D721Med (cell line): Measurements from ENCODE around the gene SLC16A11.

ENCODE experiments used
- DNase-seq: peaks from one replicate; pipeline ENCODE4 v3.0.0; 2011; ENCODE audit warnings: low spot score; ENCODE audit not compliant: insufficient read length
- FAIRE-seq: peaks from 2 replicates; lab custom pipeline; 2011; peaks lifted over from hg19 to GRCh38; lab: Jason Lieb, UNC
- TF ChIP-seq, protein P1 (sequence below): IDR thresholded peaks from 2 replicates; pipeline ENCODE4 v1.5.1; 2012; ENCODE audit warnings: mild to moderate bottlenecking, control low read depth; ENCODE audit not compliant: insufficient read depth; ENCODE audit errors: missing control alignments

Gene SLC16A11

GRCh38 chr17:7018331-7018964 is 25.4 kb downstream of the SLC16A11 start:
- DNase-seq (no peak), FAIRE-seq (no peak)
- TF ChIP-seq, protein P1, sequence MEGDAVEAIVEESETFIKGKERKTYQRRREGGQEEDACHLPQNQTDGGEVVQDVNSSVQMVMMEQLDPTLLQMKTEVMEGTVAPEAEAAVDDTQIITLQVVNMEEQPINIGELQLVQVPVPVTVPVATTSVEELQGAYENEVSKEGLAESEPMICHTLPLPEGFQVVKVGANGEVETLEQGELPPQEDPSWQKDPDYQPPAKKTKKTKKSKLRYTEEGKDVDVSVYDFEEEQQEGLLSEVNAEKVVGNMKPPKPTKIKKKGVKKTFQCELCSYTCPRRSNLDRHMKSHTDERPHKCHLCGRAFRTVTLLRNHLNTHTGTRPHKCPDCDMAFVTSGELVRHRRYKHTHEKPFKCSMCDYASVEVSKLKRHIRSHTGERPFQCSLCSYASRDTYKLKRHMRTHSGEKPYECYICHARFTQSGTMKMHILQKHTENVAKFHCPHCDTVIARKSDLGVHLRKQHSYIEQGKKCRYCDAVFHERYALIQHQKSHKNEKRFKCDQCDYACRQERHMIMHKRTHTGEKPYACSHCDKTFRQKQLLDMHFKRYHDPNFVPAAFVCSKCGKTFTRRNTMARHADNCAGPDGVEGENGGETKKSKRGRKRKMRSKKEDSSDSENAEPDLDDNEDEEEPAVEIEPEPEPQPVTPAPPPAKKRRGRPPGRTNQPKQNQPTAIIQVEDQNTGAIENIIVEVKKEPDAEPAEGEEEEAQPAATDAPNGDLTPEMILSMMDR: no peak

DNA sequence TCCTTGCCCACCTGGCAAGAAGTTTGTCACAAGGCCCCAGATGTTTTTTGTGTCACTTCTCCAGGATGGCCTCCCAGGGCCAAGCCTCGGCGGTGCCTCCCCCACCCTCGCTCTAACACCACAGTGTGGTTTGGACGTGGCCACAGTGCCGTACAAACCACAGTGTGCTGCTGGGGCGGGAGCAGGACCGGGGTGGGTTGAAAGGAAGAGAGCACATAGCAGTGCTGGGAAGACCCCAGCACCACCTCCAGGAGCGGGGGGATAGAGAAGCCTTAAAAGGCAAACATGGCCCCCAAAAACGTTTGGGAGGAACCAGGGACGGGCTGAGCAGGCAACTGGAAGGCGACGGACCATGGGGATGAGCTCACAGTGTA is 26.1 kb downstream of the SLC16A11 start:
- TF ChIP-seq, protein P1: no peak
- no peak for FAIRE-seq
- DNase-seq: no peak

DNA sequence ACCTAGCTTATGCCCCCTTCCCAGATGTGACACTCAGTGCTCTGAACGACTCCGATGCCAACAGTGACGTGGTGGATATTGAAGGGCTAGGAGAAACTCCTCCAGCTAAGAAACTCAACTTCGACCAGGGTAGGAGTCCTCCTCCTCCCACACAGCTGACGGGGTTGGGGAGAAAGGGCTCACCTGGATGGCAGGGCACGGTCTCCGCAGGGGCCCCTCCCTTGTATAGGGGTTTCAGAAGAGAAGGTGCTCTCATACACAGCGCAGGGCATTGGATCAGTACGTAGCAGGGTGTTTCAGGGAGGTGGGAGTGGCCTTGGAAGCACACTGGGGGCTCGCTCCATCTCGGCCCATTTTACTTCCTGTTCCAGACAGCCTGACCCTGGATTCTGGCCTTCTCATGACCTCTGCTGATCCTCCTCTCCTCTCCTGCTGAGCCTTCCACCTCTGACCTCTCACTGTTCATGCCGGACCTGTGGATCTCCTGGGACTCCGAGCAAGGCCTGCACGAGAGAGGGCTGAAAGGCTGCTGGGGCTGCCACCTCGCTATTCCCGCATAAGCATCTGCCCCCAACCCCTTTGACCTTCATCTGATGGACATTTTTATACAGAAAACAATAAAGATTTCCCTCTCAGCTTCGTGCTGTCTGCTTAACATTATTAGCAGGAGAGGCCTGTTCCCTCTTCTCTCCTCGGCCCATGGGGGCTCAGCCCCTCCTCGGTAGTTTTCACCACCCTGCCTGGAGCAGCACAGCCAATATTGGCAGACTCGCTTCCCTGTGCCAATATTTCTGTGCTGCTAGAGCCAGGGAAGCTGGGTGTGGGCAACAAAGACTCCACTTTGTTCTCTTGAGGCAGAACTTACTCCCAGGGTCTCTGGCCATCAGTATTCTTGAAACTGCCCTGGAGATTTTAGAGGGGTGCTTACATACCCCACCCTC is 26.7 kb downstream of the SLC16A11 start:
- TF ChIP-seq, protein P1: no peak
- no peak for FAIRE-seq
- DNase-seq: no peak

DNA sequence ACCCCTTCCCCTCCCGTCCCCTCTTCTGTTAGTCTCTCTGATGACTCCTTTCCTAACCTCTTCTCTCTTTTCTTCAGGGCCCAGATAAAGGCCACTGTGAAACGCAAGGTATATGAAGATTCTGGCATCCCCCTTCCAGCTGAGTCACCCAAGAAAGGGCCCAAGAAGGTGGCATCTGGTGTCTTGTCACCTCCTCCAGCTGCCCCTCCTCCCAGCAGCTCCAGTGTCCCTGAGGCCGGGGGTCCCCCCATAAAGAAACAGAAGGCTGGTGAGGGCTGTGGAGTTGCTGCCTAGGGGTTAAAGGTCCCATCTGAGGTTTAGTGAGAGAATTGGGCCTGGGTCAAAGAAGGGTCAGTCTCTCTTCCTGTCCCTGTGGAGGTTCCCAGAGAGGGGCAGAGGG is 27.5 kb downstream of the SLC16A11 start:
- TF ChIP-seq, protein P1: no peak
- DNase-seq (no peak), FAIRE-seq (no peak)

DNA sequence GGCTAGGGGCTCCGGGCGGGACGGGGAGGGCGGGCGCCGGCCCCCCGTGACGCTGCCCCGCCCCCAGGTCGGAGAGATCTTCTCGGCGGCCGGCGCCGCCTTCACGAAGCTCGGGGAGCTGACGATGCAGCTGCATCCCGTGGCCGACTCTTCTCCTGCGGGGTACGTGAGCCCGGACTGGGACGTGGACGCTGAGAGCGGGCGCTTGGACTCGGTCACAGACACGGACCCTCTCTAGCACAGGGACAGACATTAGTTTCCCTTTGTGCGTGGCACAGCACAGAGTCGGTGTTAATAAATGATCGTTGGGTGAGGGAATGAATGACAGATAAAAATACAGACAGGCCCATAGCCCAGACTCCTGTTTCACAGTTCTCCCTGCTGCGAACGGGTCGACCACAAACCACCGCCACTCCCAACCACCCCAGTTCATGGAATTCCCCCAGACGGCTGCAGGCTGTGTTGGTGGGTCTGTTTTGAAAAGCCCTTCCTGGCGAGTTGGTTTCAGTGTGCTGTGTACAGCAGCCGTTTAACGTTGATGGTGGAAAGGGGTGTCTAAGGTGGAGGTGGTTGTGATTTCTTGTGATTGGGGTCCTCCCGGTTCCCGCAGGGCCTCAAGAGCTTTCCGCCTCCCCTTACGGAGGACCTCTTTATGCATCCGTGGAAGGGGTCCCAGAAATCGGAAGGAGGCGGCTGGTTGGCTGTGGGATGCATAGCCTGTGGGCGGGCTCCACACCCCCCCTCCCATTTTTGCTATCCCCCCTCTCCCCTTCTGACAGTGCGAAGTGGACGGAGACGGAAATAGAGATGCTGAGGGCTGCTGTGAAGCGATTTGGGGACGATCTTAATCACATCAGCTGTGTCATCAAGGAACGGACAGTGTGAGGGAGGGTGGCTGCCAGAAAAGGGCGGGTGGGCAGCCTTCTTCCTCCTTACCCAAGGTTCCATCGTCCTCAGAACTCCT is 28.6 kb downstream of the SLC16A11 start:
- TF ChIP-seq, protein P1: no peak
- DNase-seq: no peak
- no peak for FAIRE-seq

DNA sequence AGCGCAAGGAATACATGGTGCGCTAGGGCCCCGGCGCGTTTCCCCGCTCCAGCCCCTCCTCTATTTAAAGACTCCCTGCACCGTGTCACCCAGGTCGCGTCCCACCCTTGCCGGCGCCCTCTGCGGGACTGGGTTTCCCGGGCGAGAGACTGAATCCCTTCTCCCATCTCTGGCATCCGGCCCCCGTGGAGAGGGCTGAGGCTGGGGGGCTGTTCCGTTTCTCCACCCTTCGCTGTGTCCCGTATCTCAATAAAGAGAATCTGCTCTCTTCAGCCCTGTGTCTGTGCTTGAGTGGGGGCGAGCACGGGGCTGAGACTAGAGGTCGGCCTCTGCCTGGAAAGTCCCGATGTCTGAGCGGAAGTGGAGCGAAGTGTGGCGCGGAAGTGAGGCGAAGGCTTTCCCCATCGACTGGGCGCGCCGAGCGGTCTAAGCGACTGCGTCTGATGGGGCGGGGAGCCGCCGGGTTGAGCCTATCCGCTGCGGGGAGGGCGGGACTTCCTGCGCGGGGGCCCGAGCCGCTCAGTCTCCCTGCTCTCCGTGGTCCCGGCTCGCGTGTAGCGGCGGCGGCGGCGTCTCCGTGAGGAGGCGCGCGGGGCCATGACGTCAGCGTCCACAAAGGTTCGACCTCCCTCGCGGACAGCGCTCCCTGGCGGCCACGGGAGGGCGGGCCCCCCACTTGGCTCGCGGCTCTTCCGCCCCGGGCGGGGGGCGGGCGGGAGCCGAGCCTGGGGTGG is 29.5 kb downstream of the SLC16A11 start:
- FAIRE-seq: no peak
- TF ChIP-seq, protein P1: peak; percentile 23

More for the DNA sequence above, 29.5 kb downstream of the SLC16A11 start:
- DNase-seq: peak; percentile 85
